Activated naive CD4-positive, alpha-beta T cell treated with anti-CD3 and anti-CD28 coated beads, Interleukin-2, amount 50 U/mL, for 72 hours (primary cell): Measurements from ENCODE around the gene DDX1. TPM values are rescaled to one million over a fixed set of nuclear protein-coding genes. Genes with fewer than 3 reads are reported as not detected.

Experiments used
- ATAC-seq, 2 donors: fragments of 150-1000 bp; cut with Tn5 transposase; 2 replicates each; pipeline ENCODE4 v1.10.0; 2021; ENCODE audit warnings: mild to moderate bottlenecking in 2 of 2, moderate library complexity in 2 of 2
- DNase-seq, 2 donors: peaks; one replicate each; pipeline ENCODE4 v3.0.0; 2021 to 2022; ENCODE audit warnings: low spot score in 2 of 2
- H3K27ac Mint-ChIP-seq, 2 donors: one replicate each; pipeline ENCODE4 v1.8.0; 2022; ENCODE audit warnings: mild to moderate bottlenecking in 2 of 2, mixed read lengths in 2 of 2
- H3K36me3 Mint-ChIP-seq, 2 donors: one replicate each; pipeline ENCODE4 v1.8.0; 2022; ENCODE audit warnings: mixed read lengths in 2 of 2
- H3K9me3 Mint-ChIP-seq, 2 donors: one replicate each; pipeline ENCODE4 v1.8.0; 2022; ENCODE audit warnings: mixed read lengths in 2 of 2
- total RNA-seq, 2 donors: library from RNA; stranded (reverse); gene quantifications; one replicate each; pipeline ENCODE4 v1.2.3, GENCODE V29; 2022

Gene DDX1
- total RNA-seq, 2 donors from 2014 or later, result 30.4 to 82.4 TPM

GRCh38 chr2:15560140-15560987, 31.3 kb upstream of the DDX1 start:
- Mint-ChIP-seq H3K27ac (peak overlapping the region; percentile 93 to 97), H3K9me3 (peaks cover 4 to 11% of the 10 kb centered on the region in 2 donors), H3K36me3 (peaks cover 16 to 17% of the 10 kb centered on the region in 2 donors)
- DNase-seq (no peak), ATAC-seq (peak; percentile 51 to 60)

- peaks cover 16 to 17% of the 10 kb centered on the region in 2 donors for H3K36me3 Mint-ChIP-seq
- DNase-seq, result peak; percentile 70 to 72
- peak; percentile 81 to 83 for ATAC-seq
- peak within 1 kb of the TSS; percentile 97 to 99 for H3K27ac Mint-ChIP-seq
- peaks cover 4 to 11% of the 10 kb centered on the region in 2 donors for H3K9me3 Mint-ChIP-seq
Measured at GRCh38 chr2:15560988-15561573, 30.6 kb upstream of the DDX1 start, which contains the start of gene NBAS. NBAS (minus strand) TSS chr2:15561334; CDS start chr2:15561304, 30 bp downstream.

GRCh38 chr2:15561574-15562344, 29.9 kb upstream of the DDX1 start:
- peaks cover 4 to 11% of the 10 kb centered on the region in 2 donors for H3K9me3 Mint-ChIP-seq
- DNase-seq, result peak in 1 of 2 donors; percentile 23
- H3K36me3 Mint-ChIP-seq, result peaks cover 16 to 17% of the 10 kb centered on the region in 2 donors
- ATAC-seq, result peak; percentile 61 to 63
- peak overlapping the region; percentile 96 to 97 for H3K27ac Mint-ChIP-seq

- DNase-seq, result no peak
- ATAC-seq, result no peak
- Mint-ChIP-seq H3K9me3 (peaks cover 4 to 11% of the 10 kb centered on the region in 2 donors), H3K36me3 (peaks cover 16 to 17% of the 10 kb centered on the region in 2 donors), H3K27ac (peak overlapping the region in 1 of 2 donors; percentile 97)
Measured at GRCh38 chr2:15562354-15563031, 29.2 kb upstream of the DDX1 start.

- no peak for DNase-seq
- ATAC-seq, result no peak
- peaks cover 16 to 17% of the 10 kb centered on the region in 2 donors for H3K36me3 Mint-ChIP-seq
- H3K27ac Mint-ChIP-seq, result peak overlapping the region in 1 of 2 donors; percentile 97
- peaks cover 4 to 11% of the 10 kb centered on the region in 2 donors for H3K9me3 Mint-ChIP-seq
Measured at GRCh38 chr2:15563227-15564100, 28.2 kb upstream of the DDX1 start.

GRCh38 chr2:15565392-15565791, 26.3 kb upstream of the DDX1 start:
- DNase-seq (no peak), ATAC-seq (no peak)
- H3K9me3 Mint-ChIP-seq, result peaks cover 4 to 11% of the 10 kb centered on the region in 2 donors
- peaks cover 14% of the 10 kb centered on the region in 2 donors for H3K36me3 Mint-ChIP-seq
- no peak overlapping the region for H3K27ac Mint-ChIP-seq

GRCh38 chr2:15565994-15566671, 25.5 kb upstream of the DDX1 start:
- DNase-seq, result no peak
- Mint-ChIP-seq H3K27ac (no peak overlapping the region), H3K36me3 (peaks cover 6 to 10% of the 10 kb centered on the region in 2 donors), H3K9me3 (peaks cover 4 to 11% of the 10 kb centered on the region in 2 donors)
- no peak for ATAC-seq

- Mint-ChIP-seq H3K27ac (no peak overlapping the region), H3K36me3 (peaks cover 0 to 10% of the 10 kb centered on the region in 2 donors), H3K9me3 (peaks cover 4 to 11% of the 10 kb centered on the region in 2 donors)
- no peak for ATAC-seq
- no peak for DNase-seq
Measured at GRCh38 chr2:15566912-15567311, 24.8 kb upstream of the DDX1 start.

GRCh38 chr2:15568874-15569273, 22.8 kb upstream of the DDX1 start:
- H3K27ac Mint-ChIP-seq, result no peak overlapping the region

GRCh38 chr2:15570104-15570503, 21.6 kb upstream of the DDX1 start:
- no peak overlapping the region for H3K27ac Mint-ChIP-seq

More at GRCh38 chr2:15568874-15569273, 22.8 kb upstream of the DDX1 start:
- Mint-ChIP-seq H3K9me3 (no peaks in the 10 kb centered on the region), H3K36me3 (no peaks in the 10 kb centered on the region)
- DNase-seq, result no peak
- no peak for ATAC-seq

GRCh38 chr2:15571729-15572128, 19.9 kb upstream of the DDX1 start:
- H3K9me3 Mint-ChIP-seq, result no peaks in the 10 kb centered on the region
- ATAC-seq, result no peak
- no peaks in the 10 kb centered on the region for H3K36me3 Mint-ChIP-seq
- DNase-seq, result no peak
- H3K27ac Mint-ChIP-seq, result no peak overlapping the region

More at GRCh38 chr2:15570104-15570503, 21.6 kb upstream of the DDX1 start:
- H3K36me3 Mint-ChIP-seq, result no peaks in the 10 kb centered on the region
- no peaks in the 10 kb centered on the region for H3K9me3 Mint-ChIP-seq
- no peak for DNase-seq
- ATAC-seq, result no peak

- Mint-ChIP-seq H3K9me3 (no peaks in the 10 kb centered on the region), H3K36me3 (no peaks in the 10 kb centered on the region), H3K27ac (no peak overlapping the region)
- DNase-seq (peak; percentile 76 to 92), ATAC-seq (peak; percentile 97 to 98)
Measured at GRCh38 chr2:15577071-15577735, 14.5 kb upstream of the DDX1 start.

- ATAC-seq (no peak), DNase-seq (no peak)
- Mint-ChIP-seq H3K9me3 (no peaks in the 10 kb centered on the region), H3K27ac (no peak overlapping the region), H3K36me3 (no peaks in the 10 kb centered on the region)
Measured at GRCh38 chr2:15579641-15580040, 12.0 kb upstream of the DDX1 start.

GRCh38 chr2:15580451-15580850, 11.2 kb upstream of the DDX1 start:
- Mint-ChIP-seq H3K27ac (no peak overlapping the region), H3K36me3 (no peaks in the 10 kb centered on the region), H3K9me3 (no peaks in the 10 kb centered on the region)
- ATAC-seq, result no peak
- DNase-seq, result no peak
